ENCODE data around the gene PFDN6. TPM values are rescaled to one million over a fixed set of nuclear protein-coding genes. Genes with fewer than 3 reads are reported as not detected.

PFDN6 gene
- total RNA-seq, 1 donor from 2014 or later: 9.1 TPM

DNA sequence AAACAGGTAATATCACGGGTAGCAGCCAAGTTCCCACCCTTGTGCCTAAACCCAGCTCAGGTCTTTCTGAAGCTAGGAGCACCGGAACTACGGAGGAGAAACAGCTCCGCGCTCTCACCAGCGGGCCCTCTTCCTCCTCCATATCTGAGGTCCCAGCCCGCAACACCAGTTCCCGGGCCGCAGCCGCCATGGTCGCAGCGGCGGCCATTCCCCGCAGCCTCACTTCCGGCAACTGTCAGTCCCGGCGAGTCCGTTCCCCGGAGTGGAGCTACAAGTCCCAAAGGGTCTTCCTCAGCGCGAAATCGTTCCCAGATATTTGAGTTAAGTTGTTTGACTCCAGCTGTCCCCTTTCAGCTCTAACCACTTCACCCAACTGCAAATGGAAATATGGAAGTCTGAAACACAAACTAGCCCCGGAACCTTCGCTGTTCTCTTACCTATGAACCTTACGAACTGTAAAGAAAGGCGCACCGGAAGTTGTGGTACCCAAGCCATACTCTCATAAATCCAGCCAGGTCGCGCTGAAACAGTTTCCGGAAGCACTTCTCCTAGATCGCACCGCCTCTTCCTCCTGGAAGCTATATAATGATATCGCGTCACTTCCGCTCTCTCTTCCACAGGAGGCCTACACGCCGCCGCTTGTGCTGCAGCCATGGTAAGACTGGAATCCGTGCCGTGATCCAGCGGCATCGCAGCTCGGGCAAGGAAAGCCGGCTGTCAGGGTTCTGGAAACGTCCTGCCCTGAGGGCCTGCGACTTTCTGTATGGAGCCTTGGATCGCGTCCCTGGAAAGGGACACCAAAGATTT, 17.7 kb upstream of the PFDN6 start, which contains the start of the genes RPS18 and VPS52:
Gene RPS18 (plus strand): TSS at position 608 of the 807 bp plus-strand sequence. CDS start 45 bp downstream, at position 653.
Gene VPS52 (minus strand): TSS at position 409 of the 807 bp plus-strand sequence. CDS start 201 bp downstream, at position 208.
- Histone ChIP-seq H3K4me1 (peaks cover 58% of the 10 kb centered on the region), H3K36me3 (peaks cover 0 to 56% of the 10 kb centered on the region in 2 donors)
- peak; percentile 100 for TF ChIP-seq POLR2AphosphoS5 (IDR thresholded peaks at IDR 0.05; ENCODE audit: insufficient read depth in 1 of 2, low read depth in 1 of 2)
- TF ChIP-seq CTCF (IDR thresholded peaks at IDR 0.05): no peak
- peak in 1 of 2 donors; percentile 94 for TF ChIP-seq POLR2A (IDR thresholded peaks at IDR 0.05)

DNA sequence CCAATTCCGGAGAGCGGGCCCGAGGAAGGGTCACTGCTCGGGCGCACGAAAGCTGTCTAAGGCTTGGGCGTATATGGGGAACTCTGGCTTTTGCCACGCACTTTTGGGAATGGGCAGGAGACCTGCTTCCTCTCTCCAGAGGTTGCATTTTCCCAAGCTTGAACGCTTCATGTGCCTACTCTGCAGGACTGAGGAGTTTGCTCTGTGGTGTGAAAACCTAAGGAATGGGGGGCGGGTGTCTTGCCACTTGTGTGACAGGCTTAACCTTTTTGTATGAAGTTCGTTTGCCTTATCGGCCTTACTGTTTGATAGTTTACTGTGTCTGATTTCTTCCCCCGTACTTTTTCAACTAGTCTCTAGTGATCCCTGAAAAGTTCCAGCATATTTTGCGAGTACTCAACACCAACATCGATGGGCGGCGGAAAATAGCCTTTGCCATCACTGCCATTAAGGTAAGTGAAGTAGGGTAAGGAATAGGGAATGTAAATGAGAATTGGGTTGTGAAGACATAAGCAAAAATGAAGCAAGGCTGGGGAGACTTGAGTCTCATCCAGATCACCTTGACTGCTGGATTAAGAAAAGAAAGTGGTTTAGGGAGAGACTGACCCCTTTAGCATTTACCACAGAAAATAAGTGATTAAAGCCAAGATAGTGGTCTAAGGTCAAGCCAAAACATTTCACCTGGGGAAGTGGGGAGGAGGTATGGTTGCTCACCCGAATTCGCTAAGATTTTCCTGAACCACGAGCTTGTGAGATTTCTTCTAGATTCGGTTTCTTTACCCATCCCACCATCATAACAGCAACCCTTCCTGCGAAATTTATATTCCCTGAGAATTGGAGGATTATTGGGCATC, 16.9 kb upstream of the PFDN6 start:
- H3K4me3 ChIP-seq: peak overlapping the region; percentile 59 to 69
- TF ChIP-seq CTCF (IDR thresholded peaks at IDR 0.05) (no peak), POLR2AphosphoS5 (IDR thresholded peaks at IDR 0.05; ENCODE audit: insufficient read depth in 1 of 2, low read depth in 1 of 2) (peak in 1 of 2 donors; percentile 37)
- peaks cover 0 to 49% of the 10 kb centered on the region in 2 donors for H3K36me3 ChIP-seq
- H3K9me3 ChIP-seq: no peaks in the 10 kb centered on the region
- H3K4me1 ChIP-seq: peaks cover 61% of the 10 kb centered on the region
- no peak for DNase-seq (ENCODE audit: extremely low spot score in 2 of 2)
- H3K27ac ChIP-seq: peak overlapping the region; percentile 23
- no peaks in the 10 kb centered on the region for H3K27me3 ChIP-seq
- intact Hi-C loops (cut with DNase I): loop anchor here (5.0 kb wide), 1 partner anchor 70 kb away; the partner anchor contains the start of genes HSD17B8, RXRB and SLC39A7

More for the DNA sequence above, 17.7 kb upstream of the PFDN6 start, which contains the start of the genes RPS18 and VPS52:
- H3K4me3 ChIP-seq: peak within 1 kb of the TSS; percentile 59 to 69
- peak in 1 of 2 donors; percentile 99 for DNase-seq (ENCODE audit: extremely low spot score in 2 of 2)
- peak within 1 kb of the TSS; percentile 83 for H3K27ac ChIP-seq
- no peaks in the 10 kb centered on the region for H3K27me3 ChIP-seq
- no peaks in the 10 kb centered on the region for H3K9me3 ChIP-seq
- intact Hi-C loops (cut with DNase I): loop anchor here (5.0 kb wide), 1 partner anchor 69 kb away; the partner anchor contains the start of genes HSD17B8, RXRB and SLC39A7

GRCh38 chr6:33273129-33273923, 16.1 kb upstream of the PFDN6 start:
- no peak for DNase-seq (ENCODE audit: extremely low spot score in 2 of 2)
- Histone ChIP-seq H3K27ac (no peak overlapping the region), H3K4me3 (peak overlapping the region; percentile 59 to 69), H3K9me3 (no peaks in the 10 kb centered on the region), H3K27me3 (no peaks in the 10 kb centered on the region), H3K4me1 (peaks cover 69% of the 10 kb centered on the region), H3K36me3 (peaks cover 0 to 41% of the 10 kb centered on the region in 2 donors)
- TF ChIP-seq POLR2AphosphoS5 (IDR thresholded peaks at IDR 0.05; ENCODE audit: insufficient read depth in 1 of 2, low read depth in 1 of 2) (no peak), CTCF (IDR thresholded peaks at IDR 0.05) (no peak), POLR2A (IDR thresholded peaks at IDR 0.05) (no peak)
- intact Hi-C loops (cut with DNase I): loop anchor here (5.0 kb wide), 1 partner anchor 71 kb away; the partner anchor contains the start of genes HSD17B8, RXRB and SLC39A7
